BLaER1 (cell line): ENCODE measurements around the gene FKRP.
"Not testable (repeated sequence)": the region's sequence is repeated elsewhere in the genome, so short reads cannot be mapped to it uniquely, and the experiment has no call there.

Experiments used
- H3K27ac ChIP-seq: shearing (Covaris generic); formaldehyde crosslinking; 2 replicates; pipeline ENCODE4 v1.8.1; 2022
- H3K27me3 ChIP-seq: shearing (Covaris generic); formaldehyde crosslinking; 2 replicates; pipeline ENCODE4 v1.8.1; 2022
- H3K36me3 ChIP-seq: shearing (Covaris generic); formaldehyde crosslinking; 2 replicates; pipeline ENCODE4 v1.8.1; 2022
- H3K4me1 ChIP-seq: shearing (Covaris generic); formaldehyde crosslinking; 2 replicates; pipeline ENCODE4 v1.8.1; 2022
- H3K4me2 ChIP-seq: shearing (Covaris generic); formaldehyde crosslinking; 2 replicates; pipeline ENCODE4 v1.8.1; 2022
- H3K4me3 ChIP-seq: shearing (Covaris generic); formaldehyde crosslinking; 2 replicates; pipeline ENCODE4 v1.8.1; 2022
- H3K9ac ChIP-seq: shearing (Covaris generic); formaldehyde crosslinking; 2 replicates; pipeline ENCODE4 v1.8.1; 2022
- H3K9me3 ChIP-seq: shearing (Covaris generic); formaldehyde crosslinking; 2 replicates; pipeline ENCODE4 v1.8.1; 2022
- H4K20me1 ChIP-seq: shearing (Covaris generic); formaldehyde crosslinking; 2 replicates; pipeline ENCODE4 v1.8.1; 2022
- Cebpa-rat ChIP-seq: shearing (Covaris generic); IDR thresholded peaks from 2 replicates; pipeline ENCODE4 v1.8.1; 2022

Gene FKRP

DNA sequence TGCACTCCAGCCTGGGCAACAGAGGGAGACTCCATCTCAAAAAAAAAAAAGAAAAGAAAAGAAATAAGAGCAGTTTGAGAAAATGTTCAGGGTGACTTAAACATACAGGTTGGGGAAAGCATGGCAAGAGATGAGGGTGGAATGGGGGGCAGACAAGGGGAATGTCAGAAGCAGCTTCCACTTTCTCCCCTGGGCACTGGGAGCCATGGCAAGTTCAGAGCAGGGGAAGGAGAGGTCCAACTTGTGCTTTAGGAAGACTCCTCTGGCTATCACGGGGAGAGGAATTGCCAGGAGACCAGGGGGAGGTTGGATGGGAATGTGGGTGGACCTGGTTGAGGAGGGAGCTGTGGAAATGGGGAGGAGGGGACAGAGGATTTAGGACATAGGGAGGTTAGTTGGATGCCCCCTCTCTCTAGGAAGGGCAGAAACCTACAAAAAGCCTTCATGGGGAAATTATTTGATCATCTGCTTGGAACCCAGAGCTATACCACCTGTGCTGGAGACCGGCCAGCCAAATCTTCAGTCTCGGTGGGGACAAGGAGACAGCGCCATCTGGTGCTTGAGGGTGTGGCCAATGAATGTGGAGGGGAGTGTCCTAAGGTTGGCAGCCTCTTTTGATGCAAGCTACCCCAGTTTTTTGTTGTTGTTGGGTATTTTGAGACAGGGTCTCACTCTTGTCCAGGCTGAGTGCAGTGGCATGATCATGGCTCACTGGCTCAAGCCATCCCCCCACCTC lies 7.7 kb downstream of the FKRP start:
- Histone ChIP-seq H4K20me1 (peaks cover 10% of the 10 kb centered on the region; the same call in 1 of the 2 replicates), H3K36me3 (peaks cover 39% of the 10 kb centered on the region), H3K9ac (no peak overlapping the region), H3K27ac (no peak overlapping the region), H3K4me2 (peak overlapping the region; percentile 37; the same call in 1 of the 2 replicates), H3K4me3 (no peak overlapping the region), H3K4me1 (peaks cover 48% of the 10 kb centered on the region), H3K27me3 (no peaks in the 10 kb centered on the region), H3K9me3 (no peaks in the 10 kb centered on the region)
- TF ChIP-seq Cebpa-rat: no peak

DNA sequence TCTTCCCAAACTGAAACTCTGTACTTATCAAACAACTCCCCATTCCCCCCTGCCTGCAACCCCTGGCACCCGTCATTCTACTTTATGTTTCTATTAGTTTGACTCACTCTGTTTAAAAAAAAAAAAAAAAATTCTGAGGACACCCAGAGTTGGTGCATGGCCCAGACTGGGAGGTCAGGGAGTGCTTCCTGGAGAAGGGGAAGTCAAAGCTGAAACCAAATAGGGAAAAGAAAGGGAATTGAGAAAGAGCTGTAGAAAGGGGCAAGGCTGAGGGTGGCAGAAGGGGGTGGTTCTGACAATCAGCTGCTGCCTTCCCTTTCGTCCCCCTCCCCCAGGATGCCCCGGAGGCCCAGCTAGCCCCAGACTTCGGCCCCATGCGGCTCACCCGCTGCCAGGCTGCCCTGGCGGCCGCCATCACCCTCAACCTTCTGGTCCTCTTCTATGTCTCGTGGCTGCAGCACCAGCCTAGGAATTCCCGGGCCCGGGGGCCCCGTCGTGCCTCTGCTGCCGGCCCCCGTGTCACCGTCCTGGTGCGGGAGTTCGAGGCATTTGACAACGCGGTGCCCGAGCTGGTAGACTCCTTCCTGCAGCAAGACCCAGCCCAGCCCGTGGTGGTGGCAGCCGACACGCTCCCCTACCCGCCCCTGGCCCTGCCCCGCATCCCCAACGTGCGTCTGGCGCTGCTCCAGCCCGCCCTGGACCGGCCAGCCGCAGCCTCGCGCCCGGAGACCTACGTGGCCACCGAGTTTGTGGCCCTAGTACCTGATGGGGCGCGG lies 9.4 kb downstream of the FKRP start:
- Histone ChIP-seq H3K27ac (no peak overlapping the region), H4K20me1 (peaks cover 10% of the 10 kb centered on the region; the same call in 1 of the 2 replicates), H3K9me3 (no peaks in the 10 kb centered on the region), H3K4me2 (no peak overlapping the region), H3K27me3 (no peaks in the 10 kb centered on the region), H3K4me1 (peaks cover 50% of the 10 kb centered on the region), H3K9ac (no peak overlapping the region), H3K36me3 (peaks cover 39% of the 10 kb centered on the region), H3K4me3 (no peak overlapping the region)
- TF ChIP-seq Cebpa-rat: no peak

DNA sequence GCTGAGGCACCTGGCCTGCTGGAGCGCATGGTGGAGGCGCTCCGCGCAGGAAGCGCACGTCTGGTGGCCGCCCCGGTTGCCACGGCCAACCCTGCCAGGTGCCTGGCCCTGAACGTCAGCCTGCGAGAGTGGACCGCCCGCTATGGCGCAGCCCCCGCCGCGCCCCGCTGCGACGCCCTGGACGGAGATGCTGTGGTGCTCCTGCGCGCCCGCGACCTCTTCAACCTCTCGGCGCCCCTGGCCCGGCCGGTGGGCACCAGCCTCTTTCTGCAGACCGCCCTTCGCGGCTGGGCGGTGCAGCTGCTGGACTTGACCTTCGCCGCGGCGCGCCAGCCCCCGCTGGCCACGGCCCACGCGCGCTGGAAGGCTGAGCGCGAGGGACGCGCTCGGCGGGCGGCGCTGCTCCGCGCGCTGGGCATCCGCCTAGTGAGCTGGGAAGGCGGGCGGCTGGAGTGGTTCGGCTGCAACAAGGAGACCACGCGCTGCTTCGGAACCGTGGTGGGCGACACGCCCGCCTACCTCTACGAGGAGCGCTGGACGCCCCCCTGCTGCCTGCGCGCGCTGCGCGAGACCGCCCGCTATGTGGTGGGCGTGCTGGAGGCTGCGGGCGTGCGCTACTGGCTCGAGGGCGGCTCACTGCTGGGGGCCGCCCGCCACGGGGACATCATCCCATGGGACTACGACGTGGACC lies 10.1 kb downstream of the FKRP start:
- no peaks in the 10 kb centered on the region for H3K27me3 ChIP-seq
- H3K4me2 ChIP-seq: no peak overlapping the region
- H3K4me1 ChIP-seq: peaks cover 43% of the 10 kb centered on the region
- no peak for TF ChIP-seq Cebpa-rat
- peaks cover 39% of the 10 kb centered on the region for H3K36me3 ChIP-seq
- no peak overlapping the region for H3K27ac ChIP-seq
- no peak overlapping the region for H3K4me3 ChIP-seq
- H4K20me1 ChIP-seq: peaks cover 10% of the 10 kb centered on the region; the same call in 1 of the 2 replicates
- no peaks in the 10 kb centered on the region for H3K9me3 ChIP-seq
- H3K9ac ChIP-seq: no peak overlapping the region

DNA sequence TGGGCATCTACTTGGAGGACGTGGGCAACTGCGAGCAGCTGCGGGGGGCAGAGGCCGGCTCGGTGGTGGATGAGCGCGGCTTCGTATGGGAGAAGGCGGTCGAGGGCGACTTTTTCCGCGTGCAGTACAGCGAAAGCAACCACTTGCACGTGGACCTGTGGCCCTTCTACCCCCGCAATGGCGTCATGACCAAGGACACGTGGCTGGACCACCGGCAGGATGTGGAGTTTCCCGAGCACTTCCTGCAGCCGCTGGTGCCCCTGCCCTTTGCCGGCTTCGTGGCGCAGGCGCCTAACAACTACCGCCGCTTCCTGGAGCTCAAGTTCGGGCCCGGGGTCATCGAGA lies 10.7 kb downstream of the FKRP start:
- no peak overlapping the region for H3K27ac ChIP-seq

DNA sequence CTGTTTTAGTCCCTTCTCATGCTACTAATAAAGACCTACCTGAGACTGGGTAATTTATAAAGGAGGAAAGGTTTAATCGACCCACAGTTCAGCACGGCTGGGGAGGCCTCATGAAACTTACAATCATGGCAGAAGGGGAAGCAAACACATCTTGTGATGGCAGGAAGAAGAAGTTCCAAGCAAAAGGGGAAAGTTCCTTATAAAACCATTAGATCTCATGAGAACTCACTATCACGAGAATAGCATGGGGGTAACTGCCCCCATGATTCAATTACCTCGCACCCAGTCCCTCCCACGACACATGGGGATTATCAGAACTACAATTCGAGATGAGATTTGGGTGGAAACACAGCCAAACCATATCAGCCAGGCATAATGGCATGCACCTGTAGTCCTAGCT lies 13.3 kb downstream of the FKRP start:
- Histone ChIP-seq H3K9me3 (no peaks in the 10 kb centered on the region), H3K4me1 (peaks cover 24% of the 10 kb centered on the region), H3K36me3 (peaks cover 27% of the 10 kb centered on the region), H3K27ac (no peak overlapping the region), H4K20me1 (peaks cover 10% of the 10 kb centered on the region; the same call in 1 of the 2 replicates), H3K9ac (no peak overlapping the region), H3K4me2 (no peak overlapping the region), H3K27me3 (no peaks in the 10 kb centered on the region), H3K4me3 (no peak overlapping the region)
- no peak for TF ChIP-seq Cebpa-rat

More for the DNA sequence above, 10.7 kb downstream of the FKRP start:
- peaks cover 10% of the 10 kb centered on the region; the same call in 1 of the 2 replicates for H4K20me1 ChIP-seq
- H3K4me2 ChIP-seq: no peak overlapping the region
- H3K36me3 ChIP-seq: peaks cover 39% of the 10 kb centered on the region
- no peaks in the 10 kb centered on the region for H3K9me3 ChIP-seq
- no peaks in the 10 kb centered on the region for H3K27me3 ChIP-seq
- TF ChIP-seq Cebpa-rat: no peak
- H3K9ac ChIP-seq: no peak overlapping the region
- peaks cover 41% of the 10 kb centered on the region for H3K4me1 ChIP-seq
- H3K4me3 ChIP-seq: no peak overlapping the region

DNA sequence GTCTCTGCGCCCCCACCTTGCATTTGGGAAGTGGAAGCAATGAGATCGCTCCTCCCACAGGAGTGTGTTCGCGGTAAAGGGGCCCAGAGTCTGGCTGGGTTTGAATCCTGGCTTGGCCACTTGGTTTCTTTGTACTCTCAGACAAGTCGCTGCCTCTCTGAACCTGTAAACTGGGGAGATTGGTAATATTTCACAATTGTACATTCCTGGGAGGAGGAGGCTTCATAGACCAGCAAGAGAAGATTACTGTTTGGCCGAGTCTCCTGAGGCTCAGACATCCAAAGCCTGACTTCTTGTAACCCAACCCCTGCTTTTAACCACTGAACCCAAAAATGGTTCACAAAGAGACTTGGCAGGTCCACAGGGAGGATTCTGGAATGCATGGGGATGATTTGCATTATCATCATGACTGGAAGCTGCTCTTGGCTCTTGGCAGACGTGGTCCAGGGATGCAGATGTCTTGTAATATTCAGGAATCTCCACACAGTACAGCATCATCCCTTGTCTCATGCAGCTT lies 14.0 kb downstream of the FKRP start:
- H3K9ac ChIP-seq: no peak overlapping the region
- H4K20me1 ChIP-seq: peaks cover 10% of the 10 kb centered on the region; the same call in 1 of the 2 replicates
- H3K4me2 ChIP-seq: no peak overlapping the region
- no peak for TF ChIP-seq Cebpa-rat
- no peak overlapping the region for H3K4me3 ChIP-seq
- H3K9me3 ChIP-seq: no peaks in the 10 kb centered on the region
- peaks cover 27% of the 10 kb centered on the region for H3K36me3 ChIP-seq
- H3K27me3 ChIP-seq: no peaks in the 10 kb centered on the region
- H3K27ac ChIP-seq: no peak overlapping the region
- H3K4me1 ChIP-seq: peaks cover 24% of the 10 kb centered on the region

DNA sequence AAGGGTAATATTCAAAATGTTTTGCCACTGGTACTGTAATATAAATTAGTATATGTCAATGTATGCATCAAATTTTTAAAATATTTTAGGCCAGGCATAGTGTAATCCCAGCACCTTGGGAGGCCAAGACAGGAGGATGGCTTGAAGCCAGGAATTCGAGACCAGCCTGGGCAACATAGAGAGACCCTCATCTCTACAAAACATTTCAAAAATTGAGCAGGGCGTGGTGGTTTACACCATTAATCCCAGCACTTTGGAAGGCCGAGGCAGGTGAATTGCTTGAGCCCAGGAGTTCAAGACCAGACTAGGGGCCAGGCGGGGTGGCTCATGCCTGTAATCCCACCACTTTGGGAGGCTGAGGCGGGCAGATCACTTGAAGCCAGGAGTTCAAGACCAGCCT lies 14.5 kb downstream of the FKRP start:
- no peaks in the 10 kb centered on the region for H3K27me3 ChIP-seq
- peaks cover 10% of the 10 kb centered on the region; the same call in 1 of the 2 replicates for H4K20me1 ChIP-seq
- no peak overlapping the region for H3K27ac ChIP-seq
- H3K36me3 ChIP-seq: peaks cover 25% of the 10 kb centered on the region
- peaks cover 24% of the 10 kb centered on the region for H3K4me1 ChIP-seq
- H3K4me2 ChIP-seq: no peak overlapping the region
- H3K9me3 ChIP-seq: no peaks in the 10 kb centered on the region
- no peak overlapping the region for H3K9ac ChIP-seq
- no peak overlapping the region for H3K4me3 ChIP-seq
- TF ChIP-seq Cebpa-rat: no peak

DNA sequence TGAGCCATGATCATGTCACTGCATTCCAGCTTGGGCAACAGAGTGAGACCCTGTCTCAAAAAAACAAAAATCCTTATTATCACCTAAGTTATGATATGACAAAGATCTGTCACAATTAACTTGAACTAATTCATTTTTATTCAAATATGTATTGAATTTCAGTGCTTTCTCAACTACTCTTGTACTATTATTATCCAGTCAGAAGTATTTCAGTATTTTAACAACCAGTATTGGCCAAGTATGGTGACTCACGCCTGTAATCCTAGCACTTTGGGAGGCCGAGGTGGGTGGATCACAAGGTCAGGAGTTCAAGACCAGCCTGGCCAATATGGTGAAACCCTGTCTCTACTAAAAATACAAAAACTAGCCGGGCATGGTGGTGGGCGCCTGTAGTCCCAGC lies 15.0 kb downstream of the FKRP start:
- peaks cover 20% of the 10 kb centered on the region for H3K36me3 ChIP-seq
- not testable (repeated sequence) for H3K9ac ChIP-seq, H3K9me3 ChIP-seq, H4K20me1 ChIP-seq, H3K4me3 ChIP-seq, H3K27me3 ChIP-seq, H3K4me2 ChIP-seq, H3K27ac ChIP-seq
- H3K4me1 ChIP-seq: peaks cover 24% of the 10 kb centered on the region

DNA sequence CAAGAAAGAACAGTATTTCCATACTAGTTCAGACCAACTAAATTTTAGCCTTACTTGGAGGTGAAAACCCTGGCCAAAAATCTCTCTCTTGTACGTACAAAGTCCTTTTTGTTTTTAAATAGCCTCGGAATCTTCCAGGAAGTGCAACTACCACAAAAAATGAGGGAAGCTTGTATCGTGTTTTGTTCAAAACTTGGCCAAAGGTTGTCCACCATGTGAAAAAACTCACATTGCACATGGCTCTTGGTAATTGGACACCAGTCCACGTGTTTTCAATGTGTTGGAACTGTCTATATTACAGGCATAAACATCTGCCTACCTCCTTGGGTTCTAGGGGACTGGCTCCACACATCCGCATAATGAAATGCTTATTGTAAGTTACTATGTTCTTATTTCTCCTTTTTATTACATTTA lies 15.6 kb downstream of the FKRP start:
- peaks cover 23% of the 10 kb centered on the region for H3K4me1 ChIP-seq
- no peak for TF ChIP-seq Cebpa-rat
- H3K27ac ChIP-seq: no peak overlapping the region
- no peak overlapping the region for H3K4me3 ChIP-seq
- no peak overlapping the region for H3K9ac ChIP-seq
- no peaks in the 10 kb centered on the region for H3K9me3 ChIP-seq
- peaks cover 14% of the 10 kb centered on the region for H3K36me3 ChIP-seq
- no peaks in the 10 kb centered on the region for H3K27me3 ChIP-seq
- no peak overlapping the region for H3K4me2 ChIP-seq
- peaks cover 3% of the 10 kb centered on the region; the same call in 1 of the 2 replicates for H4K20me1 ChIP-seq
